ENCODE data around the gene CSF3R. TPM values are rescaled to one million over a fixed set of nuclear protein-coding genes. Genes with fewer than 3 reads are reported as not detected.

CSF3R gene
- total and polyA plus RNA-seq, 2 donors (not counting 3 experiments of a cell fraction or from before 2014, with no cell fraction given), result not detected

- TF ChIP-seq JUN (IDR thresholded peaks at IDR 0.05; ENCODE audit: borderline replicate concordance, insufficient read depth, insufficient read length, low read depth) (no peak), POLR2A (IDR thresholded peaks at IDR 0.05; ENCODE audit: low read depth, low read length) (no peak), POLR2AphosphoS5 (IDR thresholded peaks at IDR 0.05; ENCODE audit: insufficient read depth, low read depth, low read length) (no peak), MAX (IDR thresholded peaks at IDR 0.05; ENCODE audit: insufficient read depth, insufficient read length) (no peak)
- Histone ChIP-seq H3K9ac (replicated peaks; ENCODE audit: extremely low read depth, insufficient read depth, low read length) (no peak overlapping the region), H3K27ac (ENCODE audit: insufficient read depth, low read depth, low read length) (no peak overlapping the region), H3K4me2 (ENCODE audit: insufficient read depth, low read length) (no peak overlapping the region), H3K79me2 (ENCODE audit: control insufficient read depth, insufficient read depth, low read length) (no peaks in the 10 kb centered on the region), H3K4me3 (replicated peaks in 1 of 3; ENCODE audit: insufficient read depth in 1 of 3, low read depth in 1 of 3, low read length in 3 of 3) (no peak overlapping the region), H2AFZ (ENCODE audit: low read depth, low read length) (no peak overlapping the region), H3K9me1 (replicated peaks; ENCODE audit: control insufficient read depth, extremely low read depth, insufficient read depth, low read length) (no peaks in the 10 kb centered on the region), H3K4me1 (ENCODE audit: control insufficient read depth, extremely low read depth, insufficient read depth, low read length) (no peaks in the 10 kb centered on the region), H3K9me3 (replicated peaks; ENCODE audit: control insufficient read depth, insufficient read depth, low read length) (no peaks in the 10 kb centered on the region), H3K27me3 (ENCODE audit: control insufficient read depth in 2 of 2, insufficient read depth in 2 of 2, low read length in 2 of 2) (peaks cover under 1 to 2% of the 10 kb centered on the region in 2 experiments), H3K36me3 (ENCODE audit: control insufficient read depth in 2 of 2, extremely low read depth in 1 of 2, insufficient read depth in 2 of 2, low read length in 2 of 2) (no peaks in the 10 kb centered on the region), H4K20me1 (replicated peaks; ENCODE audit: control insufficient read depth, extremely low read depth, insufficient read depth, low read length) (no peaks in the 10 kb centered on the region)
- POLR2A ChIA-PET, result no interaction called here
- no TSS peak for BruUV-seq (replicated peaks)
- intact Hi-C loops (cut with micrococcal nuclease), result no loop called here
- CTCF ChIA-PET, result no interaction called here
- FAIRE-seq, result no peak
- dilution Hi-C loops (cut with MboI; ENCODE audit: extremely low pct_ligation_motif_present, low sequenced_read_pairs), result no loop called here
- no peak for DNase-seq (ENCODE audit: low read depth, low spot score)
Measured at GRCh38 chr1:36486093-36486438, 3.4 kb upstream of the CSF3R start.

- Histone ChIP-seq H3K9me1 (replicated peaks; ENCODE audit: control insufficient read depth, extremely low read depth, insufficient read depth, low read length) (no peaks in the 10 kb centered on the region), H4K20me1 (replicated peaks; ENCODE audit: control insufficient read depth, extremely low read depth, insufficient read depth, low read length) (no peaks in the 10 kb centered on the region), H3K4me1 (ENCODE audit: control insufficient read depth, extremely low read depth, insufficient read depth, low read length) (no peaks in the 10 kb centered on the region), H3K4me2 (ENCODE audit: insufficient read depth, low read length) (no peak overlapping the region), H3K79me2 (ENCODE audit: control insufficient read depth, insufficient read depth, low read length) (no peaks in the 10 kb centered on the region), H3K27ac (ENCODE audit: insufficient read depth, low read depth, low read length) (no peak overlapping the region), H3K27me3 (ENCODE audit: control insufficient read depth in 2 of 2, insufficient read depth in 2 of 2, low read length in 2 of 2) (peaks cover 0 to 7% of the 10 kb centered on the region in 2 experiments), H3K9me3 (replicated peaks; ENCODE audit: control insufficient read depth, insufficient read depth, low read length) (no peaks in the 10 kb centered on the region), H3K9ac (replicated peaks; ENCODE audit: extremely low read depth, insufficient read depth, low read length) (no peak overlapping the region), H2AFZ (ENCODE audit: low read depth, low read length) (no peak overlapping the region), H3K4me3 (replicated peaks in 1 of 3; ENCODE audit: insufficient read depth in 1 of 3, low read depth in 1 of 3, low read length in 3 of 3) (no peak overlapping the region), H3K36me3 (ENCODE audit: control insufficient read depth in 2 of 2, extremely low read depth in 1 of 2, insufficient read depth in 2 of 2, low read length in 2 of 2) (no peaks in the 10 kb centered on the region)
- BruUV-seq (replicated peaks), result no TSS peak
- TF ChIP-seq MYC (IDR thresholded peaks at IDR 0.05; ENCODE audit: low read depth, low read length), result no peak
- no peak for TF ChIP-seq POLR2A (IDR thresholded peaks at IDR 0.05; ENCODE audit: low read depth, low read length)
- TF ChIP-seq MAX (IDR thresholded peaks at IDR 0.05; ENCODE audit: insufficient read depth, insufficient read length), result no peak
- no peak for TF ChIP-seq JUN (IDR thresholded peaks at IDR 0.05; ENCODE audit: borderline replicate concordance, insufficient read depth, insufficient read length, low read depth)
- no peak for TF ChIP-seq EZH2 (IDR thresholded peaks at IDR 0.05; ENCODE audit: borderline replicate concordance, low read depth, low read length, severe bottlenecking)
- TF ChIP-seq GATA2 (IDR thresholded peaks at IDR 0.05; ENCODE audit: insufficient read depth, insufficient read length, low read depth, low read length), result no peak
- TF ChIP-seq FOS (IDR thresholded peaks at IDR 0.05; ENCODE audit: borderline replicate concordance, insufficient read depth, low read length), result no peak
- TF ChIP-seq POLR2AphosphoS5 (IDR thresholded peaks at IDR 0.05; ENCODE audit: insufficient read depth, low read depth, low read length), result no peak
- no peak for TF ChIP-seq CTCF (IDR thresholded peaks at IDR 0.05; ENCODE audit: extremely low read depth in 1 of 2, insufficient read depth in 1 of 2, low read depth in 1 of 2, low read length in 2 of 2)
- DNase-seq (ENCODE audit: low read depth, low spot score) (no peak), FAIRE-seq (no peak)
- ChIA-PET CTCF (no interaction called here), POLR2A (no interaction called here)
- dilution Hi-C loops (cut with MboI; ENCODE audit: extremely low pct_ligation_motif_present, low sequenced_read_pairs), result no loop called here
- intact Hi-C loops (cut with micrococcal nuclease), result no loop called here
Measured at GRCh38 chr1:36484099-36484498, 1.4 kb upstream of the CSF3R start.

Measured in endothelial cell of umbilical vein (primary cell).